ENCODE measurements around the gene STARD3.

Gene STARD3

DNA sequence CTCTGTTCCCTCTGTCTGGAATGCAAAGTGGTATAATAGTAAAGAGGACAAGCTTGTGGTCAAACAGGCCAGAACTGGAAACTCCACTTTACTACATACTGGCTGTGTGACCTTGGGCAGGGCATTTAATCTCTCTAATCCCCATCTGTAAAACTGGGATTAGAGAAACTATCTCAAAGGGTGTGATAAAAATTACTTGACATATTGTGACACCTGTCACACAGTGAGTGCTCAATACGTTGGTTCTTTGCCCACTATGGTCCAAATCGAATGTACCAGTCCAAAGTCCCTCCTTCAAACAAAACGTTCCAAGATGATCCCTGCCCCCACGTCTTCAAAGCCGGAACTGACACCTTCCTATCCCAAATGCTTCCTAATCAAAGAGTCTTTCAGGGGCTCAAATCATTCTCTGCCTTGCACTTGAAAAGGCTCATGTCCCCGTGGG is 50.2 kb downstream of the STARD3 start:
- ChIA-PET POLR2A (no interaction called here), CTCF (interaction anchor here (1.0 to 2.4 kb wide), 4 partner anchors 8 to 64 kb away, joined by 3 to 9 read pairs (median 4); partner anchors contain the start of gene MIEN1)
- no peaks in the 10 kb centered on the region for H3K9me3 ChIP-seq (ENCODE audit: control extremely low read depth in 1 of 5, control insufficient read depth in 4 of 5, insufficient read depth in 2 of 5, low read depth in 1 of 5, low read length in 4 of 5)
- peaks cover 7 to 18% (median 9%) of the 10 kb centered on the region in 4 experiments for H3K4me1 ChIP-seq (ENCODE audit: control extremely low read depth in 1 of 4, control insufficient read depth in 4 of 4, insufficient read depth in 4 of 4, low read length in 3 of 4)
- WGBS (ENCODE audit: insufficient coverage) = 81% methylated on average over 6 of the region's 6 CpGs
- no peak for DNase-seq
- peak overlapping the region in 5 of 7 experiments; percentile 75 to 96 (median 86) for H3K4me3 ChIP-seq (ENCODE audit: control insufficient read depth in 1 of 7, extremely low read depth in 1 of 7, insufficient read depth in 4 of 7, low read depth in 2 of 7, low read length in 6 of 7)
- no peak overlapping the region for H3K27ac ChIP-seq (ENCODE audit: insufficient read depth in 1 of 2, low read depth in 1 of 2, low read length in 2 of 2, poor library complexity in 1 of 2, severe bottlenecking in 2 of 2)
- no peaks in the 10 kb centered on the region for H3K27me3 ChIP-seq (replicated peaks in 2 of 5; ENCODE audit: control insufficient read depth in 4 of 5, insufficient read depth in 5 of 5, low read length in 4 of 5)
- peaks cover 0 to 17% (median under 1%) of the 10 kb centered on the region in 4 experiments for H3K36me3 ChIP-seq (ENCODE audit: control insufficient read depth in 4 of 4, insufficient read depth in 4 of 4, low read length in 3 of 4)

DNA sequence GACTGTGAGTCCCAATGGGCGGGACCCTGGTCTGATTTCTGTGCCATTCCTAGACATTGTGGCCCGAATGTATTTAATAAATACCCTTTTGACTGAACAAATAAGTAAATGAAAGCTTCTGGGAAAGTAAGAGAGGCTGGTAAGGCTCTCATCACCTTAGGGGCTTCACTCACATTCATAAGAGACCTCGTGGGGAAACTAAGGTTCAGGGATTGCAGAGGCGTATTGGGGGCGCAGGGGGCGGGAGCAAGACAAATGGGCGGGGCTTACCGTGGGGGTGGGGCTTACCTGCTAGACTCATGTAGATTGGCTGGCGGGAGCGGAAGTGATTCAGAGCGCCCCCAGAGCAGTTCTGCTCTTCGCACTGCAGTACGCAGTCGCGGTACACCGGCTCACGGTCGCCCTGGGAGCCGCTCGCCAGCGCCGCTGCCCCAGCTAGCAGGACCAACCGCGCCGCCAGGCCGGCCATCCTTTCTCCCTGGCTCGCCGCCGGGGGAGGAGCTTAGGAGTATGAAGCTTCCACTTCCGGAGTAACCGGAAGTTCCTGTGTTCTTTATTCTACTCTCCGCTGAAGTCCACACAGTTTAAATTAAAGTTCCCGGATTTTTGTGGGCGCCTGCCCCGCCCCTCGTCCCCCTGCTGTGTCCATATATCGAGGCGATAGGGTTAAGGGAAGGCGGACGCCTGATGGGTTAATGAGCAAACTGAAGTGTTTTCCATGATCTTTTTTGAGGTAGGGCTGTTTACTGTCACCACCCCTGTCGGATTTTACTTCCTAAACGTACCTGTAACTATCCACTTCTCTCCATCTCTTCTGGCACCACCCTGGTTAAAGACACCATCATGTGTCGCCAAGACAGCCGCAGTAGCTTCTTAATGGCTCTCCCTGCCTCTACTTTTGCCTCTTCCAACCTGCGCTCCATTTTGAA is 50.9 kb downstream of the STARD3 start, which contains the start of gene PGAP3:
TSS of gene PGAP3 (minus strand) at position 512 of the 929 bp plus-strand sequence. CDS start at position 469, 43 bp downstream.
- peak within 1 kb of the TSS; percentile 36 to 96 (median 86) for H3K4me3 ChIP-seq (ENCODE audit: control insufficient read depth in 1 of 7, extremely low read depth in 1 of 7, insufficient read depth in 4 of 7, low read depth in 2 of 7, low read length in 6 of 7)
- DNase-seq = peak; percentile 94 to 96 (median 94)
- peak within 1 kb of the TSS; percentile 46 to 78 for H3K27ac ChIP-seq (ENCODE audit: insufficient read depth in 1 of 2, low read depth in 1 of 2, low read length in 2 of 2, poor library complexity in 1 of 2, severe bottlenecking in 2 of 2)
- CTCF ChIA-PET = interaction anchor here (1.0 to 2.4 kb wide), 4 partner anchors 9 to 42 kb away, joined by 3 to 9 read pairs (median 6); partner anchors contain the start of gene MIEN1
- no peaks in the 10 kb centered on the region for H3K27me3 ChIP-seq (replicated peaks in 2 of 5; ENCODE audit: control insufficient read depth in 4 of 5, insufficient read depth in 5 of 5, low read length in 4 of 5)
- peaks cover 0 to 17% (median under 1%) of the 10 kb centered on the region in 4 experiments for H3K36me3 ChIP-seq (ENCODE audit: control insufficient read depth in 4 of 4, insufficient read depth in 4 of 4, low read length in 3 of 4)
- H3K4me1 ChIP-seq (ENCODE audit: control extremely low read depth in 1 of 4, control insufficient read depth in 4 of 4, insufficient read depth in 4 of 4, low read length in 3 of 4) = peaks cover 7 to 18% (median 9%) of the 10 kb centered on the region in 4 experiments
- WGBS (ENCODE audit: insufficient coverage) = 2% methylated on average over 42 of the region's 45 CpGs
- POLR2A ChIA-PET = interaction anchor here (1.6 kb wide), 1 partner anchor 8 kb away, joined by 4 read pairs; no protein-coding TSS in a partner anchor
- no peaks in the 10 kb centered on the region for H3K9me3 ChIP-seq (ENCODE audit: control extremely low read depth in 1 of 5, control insufficient read depth in 4 of 5, insufficient read depth in 2 of 5, low read depth in 1 of 5, low read length in 4 of 5)

DNA sequence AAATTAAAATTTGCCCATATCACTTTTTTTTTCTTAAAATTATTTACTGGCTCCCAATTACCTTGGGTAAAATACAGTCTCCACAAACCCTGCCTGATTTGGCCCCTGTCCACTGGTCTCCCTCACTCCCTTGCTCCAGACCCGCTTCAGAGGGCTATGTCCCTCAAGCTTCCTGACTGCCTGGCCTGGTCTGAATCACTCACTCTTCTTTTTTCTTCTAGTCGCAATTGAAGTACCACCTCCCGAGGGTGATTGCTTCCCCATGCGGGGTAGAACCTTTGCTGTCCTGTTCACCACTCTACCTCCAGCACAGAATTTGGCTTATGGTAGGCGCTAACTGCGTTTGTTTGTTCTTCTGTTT is 51.5 kb downstream of the STARD3 start:
- 9% methylated on average over 4 of the region's 6 CpGs for WGBS (ENCODE audit: insufficient coverage)

DNA sequence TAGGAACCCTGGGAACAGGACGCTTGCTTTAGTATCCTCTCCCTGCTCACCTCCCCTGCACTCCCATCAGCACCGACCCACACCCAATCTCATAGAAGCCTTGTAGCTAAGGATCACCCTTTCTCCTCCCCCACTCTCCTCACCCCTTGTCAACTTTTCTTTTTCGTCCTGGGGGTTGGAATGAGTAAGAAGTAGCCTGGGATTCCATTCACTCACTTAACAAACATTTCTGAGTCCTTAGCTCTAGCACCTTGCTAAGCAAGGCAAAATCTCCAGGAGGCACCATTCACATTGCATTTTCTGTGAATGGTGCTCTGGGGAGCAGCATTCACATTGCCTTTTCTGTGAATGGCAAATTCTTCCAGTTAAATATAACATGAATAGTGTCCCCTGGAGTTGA is 52.0 kb downstream of the STARD3 start:
- ChIA-PET CTCF (interaction anchor here (0.5 to 2.4 kb wide), 4 partner anchors 16 to 1828 kb away, joined by 3 to 9 read pairs (median 4); no protein-coding TSS in a partner anchor), POLR2A (interaction anchor here (1.6 kb wide), 1 partner anchor 10 kb away, joined by 4 read pairs; no protein-coding TSS in a partner anchor)
- H3K27me3 ChIP-seq (replicated peaks in 2 of 5; ENCODE audit: control insufficient read depth in 4 of 5, insufficient read depth in 5 of 5, low read length in 4 of 5) = no peaks in the 10 kb centered on the region
- no peaks in the 10 kb centered on the region for H3K9me3 ChIP-seq (ENCODE audit: control extremely low read depth in 1 of 5, control insufficient read depth in 4 of 5, insufficient read depth in 2 of 5, low read depth in 1 of 5, low read length in 4 of 5)
- peaks cover 0 to 10% (median 0%) of the 10 kb centered on the region in 4 experiments for H3K36me3 ChIP-seq (ENCODE audit: control insufficient read depth in 4 of 4, insufficient read depth in 4 of 4, low read length in 3 of 4)
- no peak for DNase-seq
- H3K4me3 ChIP-seq (ENCODE audit: control insufficient read depth in 1 of 7, extremely low read depth in 1 of 7, insufficient read depth in 4 of 7, low read depth in 2 of 7, low read length in 6 of 7) = peak overlapping the region in 5 of 7 experiments; percentile 75 to 96 (median 86)
- 86% methylated on average over 2 of the region's 3 CpGs for WGBS (ENCODE audit: insufficient coverage)
- H3K4me1 ChIP-seq (ENCODE audit: control extremely low read depth in 1 of 4, control insufficient read depth in 4 of 4, insufficient read depth in 4 of 4, low read length in 3 of 4) = peaks cover 7 to 18% (median 9%) of the 10 kb centered on the region in 4 experiments
- H3K27ac ChIP-seq (ENCODE audit: insufficient read depth in 1 of 2, low read depth in 1 of 2, low read length in 2 of 2, poor library complexity in 1 of 2, severe bottlenecking in 2 of 2) = no peak overlapping the region

More for the DNA sequence above, 51.5 kb downstream of the STARD3 start:
- Histone ChIP-seq H3K4me1 (ENCODE audit: control extremely low read depth in 1 of 4, control insufficient read depth in 4 of 4, insufficient read depth in 4 of 4, low read length in 3 of 4) (peaks cover 7 to 18% (median 9%) of the 10 kb centered on the region in 4 experiments), H3K9me3 (ENCODE audit: control extremely low read depth in 1 of 5, control insufficient read depth in 4 of 5, insufficient read depth in 2 of 5, low read depth in 1 of 5, low read length in 4 of 5) (no peaks in the 10 kb centered on the region), H3K27me3 (replicated peaks in 2 of 5; ENCODE audit: control insufficient read depth in 4 of 5, insufficient read depth in 5 of 5, low read length in 4 of 5) (no peaks in the 10 kb centered on the region), H3K4me3 (ENCODE audit: control insufficient read depth in 1 of 7, extremely low read depth in 1 of 7, insufficient read depth in 4 of 7, low read depth in 2 of 7, low read length in 6 of 7) (peak overlapping the region in 6 of 7 experiments; percentile 75 to 96 (median 86)), H3K27ac (ENCODE audit: insufficient read depth in 1 of 2, low read depth in 1 of 2, low read length in 2 of 2, poor library complexity in 1 of 2, severe bottlenecking in 2 of 2) (peak overlapping the region; percentile 46 to 78), H3K36me3 (ENCODE audit: control insufficient read depth in 4 of 4, insufficient read depth in 4 of 4, low read length in 3 of 4) (peaks cover 0 to 12% (median 0%) of the 10 kb centered on the region in 4 experiments)
- POLR2A ChIA-PET = interaction anchor here (1.6 kb wide), 1 partner anchor 9 kb away, joined by 4 read pairs; no protein-coding TSS in a partner anchor
- CTCF ChIA-PET = interaction anchor here (0.6 to 2.4 kb wide), 4 partner anchors 10 to 54 kb away, joined by 3 to 9 read pairs (median 4); no protein-coding TSS in a partner anchor
- no peak for DNase-seq

DNA sequence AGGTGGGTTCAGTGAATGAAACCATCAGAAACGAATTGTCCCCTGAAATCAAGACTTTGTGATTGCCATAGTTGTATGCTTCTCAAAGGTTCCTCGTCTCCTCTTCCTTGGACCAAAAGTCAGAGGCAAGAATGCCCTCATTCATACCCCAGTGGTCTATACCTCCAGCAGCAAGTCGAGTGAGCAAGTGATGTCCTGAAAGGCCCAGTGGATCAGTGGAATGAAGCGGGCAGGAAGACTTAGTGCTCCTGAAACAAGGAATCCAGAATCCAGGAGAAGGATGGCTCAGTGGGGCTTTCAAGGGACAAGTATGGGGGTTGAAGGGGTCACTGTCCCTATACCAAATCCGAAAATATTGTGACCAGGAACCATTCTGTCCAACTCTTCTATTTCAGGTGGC is 57.6 kb downstream of the STARD3 start:
- no peak for DNase-seq
- ChIA-PET POLR2A (no interaction called here), CTCF (interaction anchor here (1.3 kb wide), 1 partner anchor 22 kb away, joined by 3 read pairs; no protein-coding TSS in a partner anchor)
- Histone ChIP-seq H3K27ac (ENCODE audit: insufficient read depth in 1 of 2, low read depth in 1 of 2, low read length in 2 of 2, poor library complexity in 1 of 2, severe bottlenecking in 2 of 2) (no peak overlapping the region), H3K4me1 (ENCODE audit: control extremely low read depth in 1 of 4, control insufficient read depth in 4 of 4, insufficient read depth in 4 of 4, low read length in 3 of 4) (peaks cover 0 to under 1% (median 0%) of the 10 kb centered on the region in 4 experiments), H3K4me3 (ENCODE audit: control insufficient read depth in 1 of 7, extremely low read depth in 1 of 7, insufficient read depth in 4 of 7, low read depth in 2 of 7, low read length in 6 of 7) (no peak overlapping the region), H3K27me3 (replicated peaks in 2 of 5; ENCODE audit: control insufficient read depth in 4 of 5, insufficient read depth in 5 of 5, low read length in 4 of 5) (peaks cover 0 to 13% (median 3%) of the 10 kb centered on the region in 5 experiments), H3K9me3 (ENCODE audit: control extremely low read depth in 1 of 5, control insufficient read depth in 4 of 5, insufficient read depth in 2 of 5, low read depth in 1 of 5, low read length in 4 of 5) (no peaks in the 10 kb centered on the region), H3K36me3 (ENCODE audit: control insufficient read depth in 4 of 4, insufficient read depth in 4 of 4, low read length in 3 of 4) (peaks cover 0 to 7% (median 1%) of the 10 kb centered on the region in 4 experiments)
- 93% methylated on average over 4 of the region's 5 CpGs for WGBS (ENCODE audit: insufficient coverage)

DNA sequence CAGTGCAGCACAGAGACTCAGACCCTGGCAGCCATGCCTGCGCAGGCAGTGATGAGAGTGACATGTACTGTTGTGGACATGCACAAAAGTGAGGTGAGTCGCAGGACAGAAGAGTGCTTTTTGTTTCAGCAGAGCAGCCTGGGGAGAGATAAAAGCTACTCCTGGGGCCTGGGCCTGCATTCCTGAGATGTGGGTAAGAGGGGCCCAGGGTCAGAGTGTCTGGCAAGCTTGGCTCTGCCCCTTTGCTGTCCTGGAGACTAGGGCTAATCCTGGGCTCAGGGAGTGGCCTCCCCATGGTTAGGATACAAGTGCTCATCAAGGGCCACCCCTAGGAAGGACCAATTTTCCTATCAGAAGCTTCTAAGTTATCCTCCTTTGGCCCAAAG is 58.1 kb downstream of the STARD3 start:
- WGBS (ENCODE audit: insufficient coverage) = 100% methylated on average over 2 of the region's 2 CpGs
- POLR2A ChIA-PET = no interaction called here
- DNase-seq = no peak
- Histone ChIP-seq H3K9me3 (ENCODE audit: control extremely low read depth in 1 of 5, control insufficient read depth in 4 of 5, insufficient read depth in 2 of 5, low read depth in 1 of 5, low read length in 4 of 5) (no peaks in the 10 kb centered on the region), H3K4me3 (ENCODE audit: control insufficient read depth in 1 of 7, extremely low read depth in 1 of 7, insufficient read depth in 4 of 7, low read depth in 2 of 7, low read length in 6 of 7) (no peak overlapping the region), H3K36me3 (ENCODE audit: control insufficient read depth in 4 of 4, insufficient read depth in 4 of 4, low read length in 3 of 4) (peaks cover 0 to 7% (median 1%) of the 10 kb centered on the region in 4 experiments), H3K4me1 (ENCODE audit: control extremely low read depth in 1 of 4, control insufficient read depth in 4 of 4, insufficient read depth in 4 of 4, low read length in 3 of 4) (peaks cover 0 to 5% (median 2%) of the 10 kb centered on the region in 4 experiments), H3K27me3 (replicated peaks in 2 of 5; ENCODE audit: control insufficient read depth in 4 of 5, insufficient read depth in 5 of 5, low read length in 4 of 5) (peaks cover 0 to 18% (median 3%) of the 10 kb centered on the region in 5 experiments), H3K27ac (ENCODE audit: insufficient read depth in 1 of 2, low read depth in 1 of 2, low read length in 2 of 2, poor library complexity in 1 of 2, severe bottlenecking in 2 of 2) (no peak overlapping the region)
- CTCF ChIA-PET = interaction anchor here (1.3 kb wide), 1 partner anchor 23 kb away, joined by 3 read pairs; no protein-coding TSS in a partner anchor
